ENCODE data around the gene FCRLA.

DNA sequence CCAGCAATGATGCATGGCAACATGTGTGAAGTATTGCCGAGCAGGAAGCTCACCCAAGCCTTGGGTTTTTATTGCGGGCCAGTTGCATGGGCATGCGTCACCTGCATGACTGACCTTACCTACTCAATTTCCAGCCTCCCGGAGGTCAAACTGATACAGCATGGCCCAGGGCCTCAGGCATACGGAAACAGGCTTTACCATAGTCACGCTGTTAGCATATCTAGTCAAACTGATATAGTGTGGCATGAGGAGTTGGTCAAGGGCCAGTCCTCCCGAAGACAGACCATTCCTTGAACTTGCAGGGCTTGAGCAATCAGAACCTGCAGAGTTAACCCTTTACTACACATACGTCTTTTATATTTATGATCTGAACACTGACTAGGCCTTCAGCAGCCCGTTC is 36.2 kb downstream of the FCRLA start:
- TF ChIP-seq POLR2A (IDR thresholded peaks at IDR 0.05) (no peak), CTCF (IDR thresholded peaks at IDR 0.05) (no peak)
